Mesendoderm (in vitro differentiated cells): ENCODE data around the gene CYB561.

ENCODE experiments used
- DNase-seq: peaks from one replicate; pipeline ENCODE4 v3.0.0; 2013
- H2AK5ac ChIP-seq: 2 replicates; pipeline ENCODE4 v1.6.1; 2013; ENCODE audit warnings: low read length, inconsistent platforms
- H2BK120ac ChIP-seq: 2 replicates; pipeline ENCODE4 v1.6.1; 2013; ENCODE audit warnings: low read depth, mild to moderate bottlenecking, low read length, moderate library complexity, mixed read lengths
- H2BK15ac ChIP-seq: replicated peaks from 2 replicates; pipeline ENCODE4 v1.6.1; 2013; ENCODE audit warnings: low read depth, mild to moderate bottlenecking, moderate library complexity
- H2BK5ac ChIP-seq: 2 replicates; pipeline ENCODE4 v1.6.1; 2013; ENCODE audit warnings: low read length, inconsistent platforms
- H3K18ac ChIP-seq: 2 replicates; pipeline ENCODE4 v1.6.1; 2013; ENCODE audit warnings: mild to moderate bottlenecking, low read length, mixed read lengths
- H3K23ac ChIP-seq: one replicate; pipeline ENCODE4 v1.6.1; 2013; ENCODE audit warnings: low read length
- H3K27ac ChIP-seq: 2 replicates; pipeline ENCODE4 v1.5.1; 2013; ENCODE audit warnings: low read depth, mild to moderate bottlenecking, inconsistent platforms, low read length, moderate library complexity
- H3K27me3 ChIP-seq: 2 replicates; pipeline ENCODE4 v1.6.1; 2013; ENCODE audit warnings: low read length, control low read depth, mild to moderate bottlenecking, inconsistent platforms; ENCODE audit not compliant: insufficient read depth, poor library complexity
- H3K36me3 ChIP-seq: 2 replicates; pipeline ENCODE4 v1.6.1; 2013; ENCODE audit warnings: low read length, inconsistent platforms; ENCODE audit not compliant: control insufficient read depth, insufficient read depth
- H3K4ac ChIP-seq: one replicate; pipeline ENCODE4 v1.6.1; 2013; ENCODE audit warnings: low read depth, mild to moderate bottlenecking, low read length, moderate library complexity
- H3K4me1 ChIP-seq: 2 replicates; pipeline ENCODE4 v1.6.1; 2013; ENCODE audit warnings: low read depth, low read length, inconsistent platforms; ENCODE audit not compliant: control insufficient read depth
- H3K4me2 ChIP-seq: 2 replicates; pipeline ENCODE4 v1.6.1; 2013; ENCODE audit warnings: low read length
- H3K4me3 ChIP-seq: 2 replicates; pipeline ENCODE4 v1.5.1; 2013; ENCODE audit warnings: mild to moderate bottlenecking, low read length
- H3K56ac ChIP-seq: one replicate; pipeline ENCODE4 v1.6.1; 2013; ENCODE audit warnings: low read length
- H3K79me1 ChIP-seq: 2 replicates; pipeline ENCODE4 v1.6.1; 2013; ENCODE audit warnings: low read length, inconsistent platforms
- H3K79me2 ChIP-seq: 2 replicates; pipeline ENCODE4 v1.6.1; 2013; ENCODE audit warnings: mild to moderate bottlenecking, low read length; ENCODE audit not compliant: control insufficient read depth, insufficient read depth
- H3K9ac ChIP-seq: 2 replicates; pipeline ENCODE4 v1.6.1; 2013; ENCODE audit warnings: low read length, inconsistent platforms
- H4K5ac ChIP-seq: one replicate; pipeline ENCODE4 v1.6.1; 2013; ENCODE audit warnings: low read length
- H4K8ac ChIP-seq: one replicate; pipeline ENCODE4 v1.6.1; 2013; ENCODE audit warnings: low read depth, mild to moderate bottlenecking, control low read depth, low read length, moderate library complexity
- WGBS: extraction: QIAGEN DNeasy Blood & Tissue Kit; methylation state at CpG from one replicate; pipeline ENCODE4 v1.1.7; 2013; ENCODE audit warnings: low lambda C conversion rate, missing lambda C conversion rate; ENCODE audit not compliant: insufficient coverage; ENCODE audit errors: extremely low coverage; 5-methylcytosine and 5-hydroxymethylcytosine counted together

CYB561 gene

GRCh38 chr17:63413128-63413527 is 33.0 kb downstream of the CYB561 start:
- H4K5ac ChIP-seq: no peak overlapping the region
- WGBS: no CpG with 5 or more reads among the region's 3 CpGs
- H2BK120ac ChIP-seq: no peak overlapping the region
- no peak overlapping the region for H3K27ac ChIP-seq
- no peaks in the 10 kb centered on the region for H3K36me3 ChIP-seq
- H3K4ac ChIP-seq: no peak overlapping the region
- H3K9ac ChIP-seq: no peak overlapping the region
- DNase-seq: no peak
- no peaks in the 10 kb centered on the region for H3K4me1 ChIP-seq
- no peak overlapping the region for H3K18ac ChIP-seq
- H3K79me2 ChIP-seq: no peaks in the 10 kb centered on the region
- H4K8ac ChIP-seq: no peak overlapping the region
- H2BK5ac ChIP-seq: no peak overlapping the region
- no peak overlapping the region for H2BK15ac ChIP-seq
- no peak overlapping the region for H3K4me2 ChIP-seq
- H3K56ac ChIP-seq: no peak overlapping the region
- H3K4me3 ChIP-seq: no peak overlapping the region
- no peak overlapping the region for H2AK5ac ChIP-seq
- no peak overlapping the region for H3K23ac ChIP-seq
- H3K27me3 ChIP-seq: no peaks in the 10 kb centered on the region
- no peaks in the 10 kb centered on the region for H3K79me1 ChIP-seq

DNA sequence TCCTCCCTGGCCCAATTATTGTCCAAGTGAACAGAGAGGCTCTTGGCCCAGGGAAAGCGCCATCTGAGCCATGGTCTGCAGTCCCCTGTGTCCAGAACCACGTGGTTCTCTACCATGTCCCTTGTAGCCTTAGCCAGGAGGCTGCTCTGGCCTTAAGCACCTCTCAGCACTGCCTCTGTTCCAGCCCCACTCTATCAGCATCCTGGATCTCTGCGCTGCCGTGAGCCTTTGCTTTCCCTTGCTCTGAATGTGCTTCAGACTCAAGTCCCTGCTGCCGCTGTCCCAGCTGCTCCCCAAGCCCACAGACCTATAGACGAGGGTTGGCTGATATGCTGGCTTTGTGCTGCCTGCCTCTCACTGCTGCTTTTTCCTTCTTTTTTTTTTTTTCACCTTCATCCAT is 33.9 kb downstream of the CYB561 start:
- Histone ChIP-seq H3K23ac (no peak overlapping the region), H3K4me2 (no peak overlapping the region), H3K56ac (no peak overlapping the region), H2BK5ac (no peak overlapping the region), H3K27me3 (no peaks in the 10 kb centered on the region), H3K79me2 (no peaks in the 10 kb centered on the region), H2AK5ac (no peak overlapping the region), H3K27ac (no peak overlapping the region), H3K36me3 (no peaks in the 10 kb centered on the region), H3K4me1 (no peaks in the 10 kb centered on the region), H2BK120ac (no peak overlapping the region), H2BK15ac (no peak overlapping the region), H3K18ac (no peak overlapping the region), H3K79me1 (no peaks in the 10 kb centered on the region), H3K4me3 (no peak overlapping the region), H4K5ac (no peak overlapping the region), H3K4ac (no peak overlapping the region), H4K8ac (no peak overlapping the region), H3K9ac (no peak overlapping the region)
- no CpG with 5 or more reads among the region's 6 CpGs for WGBS
- DNase-seq: no peak

- no peaks in the 10 kb centered on the region for H3K4me1 ChIP-seq
- no peak overlapping the region for H3K4me3 ChIP-seq
- H3K23ac ChIP-seq: no peak overlapping the region
- H4K8ac ChIP-seq: no peak overlapping the region
- no peak overlapping the region for H2AK5ac ChIP-seq
- no peaks in the 10 kb centered on the region for H3K27me3 ChIP-seq
- H2BK120ac ChIP-seq: no peak overlapping the region
- no peak overlapping the region for H3K27ac ChIP-seq
- no CpG with 5 or more reads among the region's 7 CpGs for WGBS
- no peak overlapping the region for H2BK5ac ChIP-seq
- H4K5ac ChIP-seq: no peak overlapping the region
- H3K79me1 ChIP-seq: no peaks in the 10 kb centered on the region
- no peak overlapping the region for H3K18ac ChIP-seq
- no peak overlapping the region for H3K4ac ChIP-seq
- no peak overlapping the region for H3K56ac ChIP-seq
- H3K9ac ChIP-seq: no peak overlapping the region
- no peak for DNase-seq
- H3K36me3 ChIP-seq: no peaks in the 10 kb centered on the region
- H3K4me2 ChIP-seq: no peak overlapping the region
- no peaks in the 10 kb centered on the region for H3K79me2 ChIP-seq
- no peak overlapping the region for H2BK15ac ChIP-seq
Observed at GRCh38 chr17:63407741-63408330, 38.3 kb downstream of the CYB561 start.

GRCh38 chr17:63406689-63407330 is 39.3 kb downstream of the CYB561 start:
- H3K4ac ChIP-seq: no peak overlapping the region
- H3K79me2 ChIP-seq: no peaks in the 10 kb centered on the region
- no peaks in the 10 kb centered on the region for H3K4me1 ChIP-seq
- no peak overlapping the region for H2BK5ac ChIP-seq
- DNase-seq: peak; percentile 92
- H3K36me3 ChIP-seq: no peaks in the 10 kb centered on the region
- H2AK5ac ChIP-seq: no peak overlapping the region
- no peak overlapping the region for H2BK120ac ChIP-seq
- no peak overlapping the region for H3K56ac ChIP-seq
- H3K18ac ChIP-seq: no peak overlapping the region
- H3K79me1 ChIP-seq: no peaks in the 10 kb centered on the region
- no CpG with 5 or more reads among the region's 4 CpGs for WGBS
- H3K4me3 ChIP-seq: no peak overlapping the region
- no peak overlapping the region for H4K5ac ChIP-seq
- H3K27ac ChIP-seq: no peak overlapping the region
- H2BK15ac ChIP-seq: no peak overlapping the region
- no peaks in the 10 kb centered on the region for H3K27me3 ChIP-seq
- no peak overlapping the region for H4K8ac ChIP-seq
- H3K23ac ChIP-seq: no peak overlapping the region
- H3K9ac ChIP-seq: no peak overlapping the region
- no peak overlapping the region for H3K4me2 ChIP-seq

GRCh38 chr17:63405741-63406261 is 40.3 kb downstream of the CYB561 start:
- Histone ChIP-seq H3K79me2 (no peaks in the 10 kb centered on the region), H4K8ac (no peak overlapping the region), H3K9ac (no peak overlapping the region), H3K79me1 (no peaks in the 10 kb centered on the region), H2BK15ac (no peak overlapping the region), H3K4me2 (no peak overlapping the region), H3K27me3 (no peaks in the 10 kb centered on the region), H3K4me3 (no peak overlapping the region), H3K18ac (no peak overlapping the region), H3K56ac (no peak overlapping the region), H3K4ac (no peak overlapping the region), H3K27ac (no peak overlapping the region), H3K23ac (no peak overlapping the region), H2AK5ac (no peak overlapping the region), H3K36me3 (no peaks in the 10 kb centered on the region), H3K4me1 (no peaks in the 10 kb centered on the region), H2BK120ac (no peak overlapping the region), H4K5ac (no peak overlapping the region), H2BK5ac (no peak overlapping the region)
- DNase-seq: peak; percentile 69
- no CpG with 5 or more reads among the region's 6 CpGs for WGBS
